NCI-H526 treated with DMSO at 0.1 percent for 48 hours (cell line): Measurements from ENCODE around the gene DLG2.
"Not testable (repeated sequence)": the region's sequence is repeated elsewhere in the genome, so short reads cannot be mapped to it uniquely, and the experiment has no call there.

ENCODE experiments used
- DNase-seq: peaks from one replicate; lab custom pipeline; 2025; lab: John Stamatoyannopoulos, UW

Gene DLG2

DNA sequence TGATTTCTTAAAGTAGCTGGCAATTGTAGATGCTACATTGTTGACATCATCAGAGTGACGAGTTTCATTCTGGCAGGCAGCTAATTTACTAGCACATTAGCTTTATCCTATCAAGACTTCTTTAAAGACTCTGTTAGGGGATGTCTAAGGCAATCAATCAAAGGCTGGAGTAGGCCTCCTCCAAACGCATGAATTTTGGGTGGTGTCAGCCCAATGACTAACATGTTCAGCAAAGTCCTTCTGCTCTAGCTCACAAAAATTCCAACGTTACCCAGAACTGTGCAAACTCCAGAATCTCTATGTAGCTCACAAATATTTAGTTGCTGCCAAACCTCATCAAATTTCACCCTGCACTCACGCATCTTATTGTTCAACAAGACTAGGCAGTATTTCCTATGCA, 395.6 kb downstream of the DLG2 start:
- no peak for DNase-seq

DNA sequence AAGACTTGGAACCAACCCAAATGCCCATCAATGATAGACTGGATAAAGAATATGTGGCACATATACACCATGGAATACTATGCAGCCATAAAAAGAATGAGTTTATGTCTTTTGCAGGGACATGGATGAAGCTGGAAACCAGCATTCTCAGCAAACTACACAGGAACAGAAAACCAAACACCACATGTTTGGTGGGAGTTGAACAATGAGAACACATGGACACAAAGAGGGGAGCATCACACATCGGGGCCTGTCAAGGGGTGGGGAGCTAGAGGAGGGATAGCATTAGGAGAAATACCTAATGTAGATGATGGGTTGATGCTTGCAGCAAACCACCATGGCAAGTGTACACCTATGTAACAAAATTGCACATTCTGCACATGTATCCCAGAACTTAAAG, 397.4 kb downstream of the DLG2 start:
- DNase-seq: not testable (repeated sequence)

DNA sequence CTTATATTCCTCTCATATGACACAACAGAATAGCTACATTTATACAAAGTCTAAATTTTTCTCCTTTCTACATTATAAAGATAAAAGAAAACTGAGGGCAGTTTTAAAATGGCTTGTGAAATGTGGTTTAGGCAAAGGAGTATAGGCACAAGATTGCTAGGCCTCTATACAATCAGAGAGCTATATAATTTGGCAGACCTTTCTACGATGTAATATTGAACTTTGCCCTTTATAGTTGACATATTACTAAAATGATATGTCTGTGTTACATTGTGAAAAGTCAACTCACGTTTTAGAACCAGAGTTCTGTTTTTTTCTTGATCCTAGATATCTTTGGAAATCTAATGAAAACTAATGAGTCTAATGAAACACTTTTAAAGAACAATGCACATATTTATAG, 430.2 kb downstream of the DLG2 start:
- DNase-seq: no peak

DNA sequence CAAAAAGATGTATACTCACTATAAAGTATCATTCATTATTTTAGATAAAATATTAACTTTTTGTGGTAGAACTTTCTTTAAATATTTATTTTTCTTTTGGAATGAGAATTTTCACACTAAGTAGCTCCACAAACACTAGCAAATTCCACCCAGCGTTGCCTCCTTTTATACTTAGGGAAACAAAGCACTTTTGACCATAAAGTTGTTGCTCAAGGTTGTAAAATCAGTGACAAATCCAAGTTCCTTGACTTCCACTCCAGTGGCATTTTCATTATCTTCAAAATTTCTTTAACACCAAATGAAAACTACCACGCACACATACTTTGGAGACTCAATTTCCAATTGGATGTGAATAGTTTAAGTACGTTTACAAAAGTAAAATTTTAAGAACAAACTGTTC, 431.2 kb downstream of the DLG2 start:
- DNase-seq: no peak

DNA sequence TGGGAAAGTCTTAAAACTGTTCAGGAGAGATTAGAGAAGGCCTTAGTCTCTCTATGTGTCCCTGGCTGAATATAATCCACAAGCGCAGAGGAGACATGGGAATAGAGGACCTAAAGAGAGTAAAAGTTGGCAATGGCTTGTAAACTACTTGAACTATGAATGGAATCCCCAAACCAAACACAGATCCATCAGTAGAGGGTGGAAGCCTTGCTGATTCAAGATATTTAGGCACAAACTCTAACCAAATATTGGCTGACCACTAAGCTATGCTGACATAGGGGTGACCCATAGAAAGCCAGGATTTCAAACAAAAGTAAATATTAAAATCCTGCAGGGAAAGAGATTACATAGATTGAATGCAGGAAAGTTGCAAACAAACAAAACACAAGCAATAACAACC, 439.2 kb downstream of the DLG2 start:
- no peak for DNase-seq

DNA sequence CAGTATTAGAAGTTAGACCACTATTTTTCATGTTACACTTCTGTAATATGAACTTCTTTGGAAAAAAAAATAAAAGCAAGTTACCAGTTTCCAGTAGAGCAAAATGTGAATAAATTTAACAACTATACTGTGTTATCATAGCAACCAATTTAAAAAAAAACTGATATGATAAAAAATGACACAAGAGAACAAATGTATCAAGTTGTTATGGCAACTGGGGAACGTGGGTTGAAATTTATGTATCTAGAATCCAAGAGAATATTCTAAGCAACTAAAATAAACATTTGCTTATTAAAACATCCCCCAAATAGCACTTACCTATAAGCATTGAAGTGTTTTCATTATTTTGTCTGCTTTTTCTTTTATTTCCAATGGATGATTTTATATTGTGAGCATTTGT, 442.4 kb downstream of the DLG2 start:
- no peak for DNase-seq

DNA sequence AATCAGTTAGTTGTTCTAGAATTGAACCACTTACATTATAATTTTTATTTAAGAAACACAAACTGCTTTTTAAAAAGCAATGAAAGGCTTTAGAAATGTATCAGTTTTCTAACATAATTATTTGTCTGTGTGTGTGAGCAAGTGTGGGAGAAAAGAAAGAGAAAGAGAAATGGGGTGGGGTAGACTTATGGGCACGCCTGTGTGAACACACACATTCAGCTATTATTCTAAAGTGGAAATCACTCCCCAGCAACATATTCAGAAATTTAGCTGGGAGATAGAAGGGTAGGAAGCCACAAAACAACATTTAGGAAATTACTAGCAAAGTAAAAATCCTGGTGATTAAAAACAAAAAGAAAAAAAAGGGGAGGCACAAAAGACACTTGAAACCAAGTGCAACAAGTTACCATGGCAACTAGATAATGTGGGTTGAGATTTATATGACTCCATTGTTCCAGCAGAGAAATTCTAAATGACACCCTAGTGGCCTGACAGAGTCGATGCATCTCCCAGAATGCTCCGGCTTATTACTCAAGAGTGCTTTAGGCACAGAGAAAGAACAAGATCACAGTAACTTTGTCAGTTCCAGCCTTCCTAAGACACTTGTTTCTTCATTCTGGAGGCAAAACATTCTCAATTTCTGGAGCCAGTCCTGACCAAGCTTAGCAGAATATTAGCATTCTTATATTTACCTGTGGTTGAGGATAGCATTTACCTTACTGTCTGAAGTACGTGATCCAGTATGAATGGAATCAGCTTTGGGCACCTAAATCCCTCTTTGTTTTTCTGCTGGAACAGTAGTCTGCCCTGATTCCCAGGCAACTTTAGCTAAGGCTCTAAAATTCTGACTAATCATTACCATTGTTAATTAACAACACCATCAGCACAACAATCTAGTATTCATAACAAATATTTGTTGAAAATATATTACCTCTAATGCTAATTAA, 444.4 kb downstream of the DLG2 start:
- DNase-seq: no peak

DNA sequence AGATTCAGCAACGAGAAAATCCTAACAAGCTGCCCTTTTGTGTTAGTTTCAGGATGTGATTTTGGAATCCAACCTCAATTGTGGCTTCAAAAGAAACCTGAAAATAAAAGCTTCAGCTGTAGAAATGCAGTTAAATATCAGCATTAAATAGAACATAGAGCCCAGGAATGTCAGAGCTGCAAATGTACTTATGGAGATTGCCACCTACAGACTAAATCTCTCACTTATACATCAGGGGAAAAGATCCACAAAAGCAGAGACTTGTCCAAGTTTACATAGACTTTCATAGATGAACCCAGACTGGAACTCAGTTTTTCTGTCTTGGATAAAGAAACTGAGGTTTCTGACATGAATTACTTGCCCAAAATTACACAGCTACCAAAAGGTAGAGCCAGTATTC, 446.6 kb downstream of the DLG2 start:
- DNase-seq: no peak

DNA sequence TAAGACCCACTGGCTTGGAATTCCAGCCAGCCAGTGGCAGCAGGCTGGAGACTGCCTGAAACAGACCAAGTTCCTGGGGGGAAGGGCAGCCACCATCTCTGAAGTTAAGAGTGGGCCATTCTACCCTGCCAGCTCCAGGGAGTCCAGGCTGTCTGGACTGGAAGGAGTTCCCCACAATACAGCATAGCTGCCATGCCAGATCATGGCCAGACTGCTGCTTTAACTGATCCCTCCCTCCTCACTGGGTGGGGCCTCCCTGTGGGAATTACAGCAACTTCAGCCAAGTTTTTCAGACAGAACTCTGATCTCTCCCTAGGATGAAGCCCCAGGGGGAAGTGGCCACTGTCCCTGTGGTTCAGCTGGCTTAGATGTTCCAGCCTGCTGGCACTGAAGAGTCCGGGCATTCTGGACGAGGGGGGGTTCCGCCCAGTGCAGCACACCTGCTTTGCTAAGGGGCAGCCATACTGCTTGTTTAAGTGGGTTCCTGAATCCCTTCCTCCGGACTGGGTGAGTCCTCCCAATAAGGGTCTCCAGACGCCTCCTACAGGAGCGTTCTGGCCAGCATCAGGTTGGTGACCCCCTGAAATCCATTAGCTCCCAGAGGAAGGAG, 455.4 kb downstream of the DLG2 start:
- no peak for DNase-seq

DNA sequence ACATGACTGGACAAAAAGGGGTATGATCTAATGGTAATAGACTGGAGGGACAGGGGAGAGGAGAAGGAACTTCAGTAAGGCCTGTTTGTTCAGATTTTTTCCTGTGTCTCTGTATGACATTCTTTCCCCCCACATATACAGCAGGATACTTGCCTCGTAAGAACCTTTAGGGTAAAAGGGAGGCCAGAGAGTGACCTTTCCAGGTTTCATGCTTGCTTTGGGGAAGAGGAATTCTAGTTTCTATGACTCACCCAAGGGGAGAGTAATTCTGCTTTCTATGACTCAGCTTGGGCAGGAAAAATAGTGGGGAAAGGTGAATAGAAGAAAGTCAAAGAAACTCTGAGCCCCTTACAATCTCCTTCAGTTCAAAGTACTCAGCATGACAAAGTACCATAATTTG, 457.0 kb downstream of the DLG2 start:
- no peak for DNase-seq

DNA sequence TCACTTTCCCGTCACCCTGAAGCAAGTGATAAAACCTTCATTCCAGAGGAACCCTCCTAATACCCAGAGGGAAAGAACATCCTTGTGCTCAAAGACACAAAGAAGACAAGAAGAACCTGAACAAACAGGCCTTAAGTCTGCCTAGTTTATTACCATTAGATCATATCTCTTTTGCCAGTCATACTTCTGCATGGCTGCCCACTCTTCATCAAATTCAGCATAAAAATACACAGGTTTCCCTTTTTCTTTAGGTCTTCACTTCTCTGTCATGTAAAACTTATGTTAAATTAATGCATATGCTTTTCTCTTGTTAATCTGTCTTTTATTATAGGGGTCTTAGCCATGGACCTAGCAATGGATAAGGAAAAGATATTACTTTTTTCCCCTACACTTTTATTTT, 459.7 kb downstream of the DLG2 start:
- no peak for DNase-seq

DNA sequence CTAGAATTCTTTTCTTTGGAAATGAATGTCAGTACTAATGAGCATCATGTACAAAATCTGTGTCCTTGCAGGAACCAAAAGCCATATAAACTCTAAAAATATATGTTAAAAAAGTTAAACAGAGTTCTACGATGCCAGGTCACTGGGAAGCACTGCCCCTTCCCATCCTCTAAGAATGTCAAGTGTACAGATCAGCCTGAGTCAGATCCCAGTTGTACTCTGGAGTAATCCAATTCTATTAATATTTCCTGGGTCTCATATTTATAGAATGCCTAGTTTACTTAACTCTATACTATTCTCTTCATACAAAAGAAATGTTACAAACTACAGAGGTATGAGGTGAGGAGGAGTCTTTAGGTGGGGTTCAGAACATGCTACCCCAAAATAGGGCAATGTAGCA, 460.1 kb downstream of the DLG2 start:
- no peak for DNase-seq

DNA sequence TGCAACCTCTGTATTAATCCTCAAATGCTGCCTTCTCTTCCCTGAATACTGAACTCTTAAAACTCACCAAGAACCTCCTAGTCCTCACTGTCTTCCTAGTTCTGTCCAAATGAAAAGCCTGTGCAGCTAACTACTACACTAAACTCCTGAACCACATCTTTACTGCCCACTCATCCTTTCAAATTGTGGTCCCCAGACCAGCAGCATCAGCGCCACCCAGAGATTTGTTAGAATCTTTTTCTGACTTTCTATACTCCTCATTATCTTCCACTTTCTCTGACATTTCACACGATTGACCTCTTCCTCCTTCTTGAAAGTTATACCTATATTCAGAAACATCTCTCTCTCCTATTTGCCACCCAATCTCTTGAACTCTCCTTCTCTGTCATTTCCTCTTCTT, 461.3 kb downstream of the DLG2 start:
- no peak for DNase-seq

DNA sequence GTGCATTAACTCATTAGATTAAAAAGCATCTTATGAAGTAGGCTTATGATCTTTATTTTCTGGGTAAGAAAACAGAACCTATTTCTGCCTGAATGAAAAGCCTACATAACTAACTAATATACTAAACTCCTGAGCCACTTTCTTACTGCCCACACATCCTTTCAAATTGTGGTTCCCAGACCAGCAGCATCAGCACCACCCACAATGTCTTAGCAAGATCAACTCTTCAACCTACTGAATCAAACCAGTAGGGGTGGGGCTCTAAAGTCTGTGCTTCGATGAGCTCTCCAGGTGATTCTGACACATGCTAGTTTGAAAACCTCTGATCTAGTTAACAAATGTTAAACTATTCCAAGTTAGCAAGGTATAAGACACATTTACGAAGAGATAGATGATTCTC, 462.4 kb downstream of the DLG2 start:
- DNase-seq: no peak

DNA sequence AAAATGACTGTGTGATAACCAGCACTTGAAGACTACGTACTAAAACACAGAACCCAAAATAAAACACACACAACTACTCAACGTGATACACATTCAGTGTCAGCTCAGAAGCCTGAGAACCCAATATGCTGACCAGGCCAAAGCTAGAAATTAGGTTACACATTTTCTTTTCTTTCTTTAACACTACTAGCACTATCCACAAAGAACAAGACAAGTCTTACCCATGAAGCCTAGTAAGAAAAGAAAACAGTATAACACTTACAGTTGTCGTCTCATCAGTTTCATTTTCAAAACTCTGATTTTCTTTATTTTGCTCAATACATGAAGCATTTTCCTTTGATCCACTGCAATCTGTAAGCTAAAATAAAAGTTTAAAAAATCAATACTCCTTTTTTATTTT, 472.9 kb downstream of the DLG2 start:
- DNase-seq: no peak

DNA sequence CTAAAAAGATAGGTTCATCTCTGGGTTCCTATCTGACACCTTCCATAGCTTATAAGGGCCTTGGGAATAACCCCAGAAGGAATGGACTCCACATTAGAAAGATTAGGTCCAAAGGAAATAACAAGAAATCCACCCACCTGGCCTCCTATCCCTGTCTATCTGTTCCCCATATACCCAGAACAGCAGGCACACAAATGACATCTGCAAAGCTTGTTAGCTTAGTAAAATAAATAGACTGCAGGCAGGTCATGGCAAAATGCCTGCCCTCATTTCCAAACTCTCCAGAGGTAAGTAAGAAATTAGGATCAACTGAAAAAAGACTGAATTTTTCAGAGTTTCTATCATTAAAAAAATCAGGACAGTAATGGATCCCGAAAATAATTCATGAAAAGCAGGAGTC, 489.5 kb downstream of the DLG2 start:
- peak; percentile 49 for DNase-seq

DNA sequence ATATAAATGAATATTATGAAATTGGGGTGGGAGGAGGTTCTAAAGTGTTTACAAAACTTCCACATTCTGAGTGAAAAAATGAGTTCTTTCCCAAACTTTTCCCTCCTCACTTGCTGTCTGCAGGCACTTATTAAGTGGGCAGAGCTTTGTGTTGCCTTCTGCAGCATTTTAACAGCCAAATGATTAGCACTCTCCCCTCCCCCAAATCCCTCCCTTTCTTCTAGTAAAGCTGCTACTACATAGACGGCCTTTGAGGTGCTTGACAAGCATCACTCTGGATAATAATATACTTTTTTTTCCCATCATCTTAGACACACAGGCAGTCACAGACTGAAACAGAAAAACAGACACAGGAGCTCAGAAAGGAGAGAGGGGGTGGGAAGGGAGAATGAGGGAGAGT, 493.5 kb downstream of the DLG2 start:
- no peak for DNase-seq

DNA sequence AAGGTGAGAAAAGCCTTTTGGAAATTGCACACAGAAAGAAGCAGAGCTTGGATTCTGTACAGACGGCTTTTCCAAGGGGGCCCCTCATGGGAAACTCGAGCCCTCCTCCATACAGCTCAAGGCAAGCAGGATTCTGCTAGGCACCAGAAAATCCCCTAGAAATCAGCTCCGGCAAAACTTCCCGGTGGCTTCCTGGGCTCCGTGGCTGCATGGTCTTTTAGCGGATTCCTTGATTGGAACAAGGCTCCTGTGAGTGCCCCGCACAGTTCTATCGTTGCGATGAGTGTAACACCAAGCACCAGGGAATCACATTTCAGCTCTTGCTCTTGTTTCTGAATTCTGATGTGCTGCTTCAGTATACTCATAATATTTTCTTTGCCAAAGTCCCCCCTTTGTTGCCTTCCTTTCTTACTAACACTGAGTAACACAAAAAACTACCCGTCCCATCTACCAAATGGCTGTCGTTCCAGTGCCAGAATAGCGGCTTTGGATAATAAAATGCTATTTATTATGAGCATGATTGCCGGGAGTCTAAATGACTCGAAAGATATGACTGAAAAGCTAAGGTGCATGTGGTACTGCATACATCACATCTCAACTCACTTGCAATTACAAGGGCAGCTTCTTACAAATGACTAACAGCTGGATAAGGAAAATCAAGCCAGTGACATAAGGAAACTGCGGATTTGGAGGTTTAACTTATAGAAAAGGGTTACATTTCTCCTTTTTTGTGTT, 494.1 kb downstream of the DLG2 start:
- no peak for DNase-seq

DNA sequence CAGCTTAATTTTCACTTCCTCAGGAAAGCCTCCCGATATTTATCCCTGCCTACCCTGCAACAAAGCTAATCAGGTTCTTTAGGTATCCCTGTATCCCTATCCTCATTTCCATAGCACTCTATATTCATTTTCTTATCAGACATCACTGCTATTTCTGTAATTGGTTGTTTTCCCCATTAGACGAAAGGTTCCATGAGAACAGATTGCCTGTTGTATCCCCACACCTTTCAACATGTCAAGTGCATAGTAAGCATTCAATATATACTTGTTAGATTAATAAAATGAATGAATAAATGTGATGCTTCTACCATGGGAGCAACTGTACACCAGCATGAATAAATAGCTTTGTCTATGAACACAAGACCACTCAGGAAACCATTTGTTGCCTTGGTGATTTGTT, 499.8 kb downstream of the DLG2 start:
- DNase-seq: no peak

DNA sequence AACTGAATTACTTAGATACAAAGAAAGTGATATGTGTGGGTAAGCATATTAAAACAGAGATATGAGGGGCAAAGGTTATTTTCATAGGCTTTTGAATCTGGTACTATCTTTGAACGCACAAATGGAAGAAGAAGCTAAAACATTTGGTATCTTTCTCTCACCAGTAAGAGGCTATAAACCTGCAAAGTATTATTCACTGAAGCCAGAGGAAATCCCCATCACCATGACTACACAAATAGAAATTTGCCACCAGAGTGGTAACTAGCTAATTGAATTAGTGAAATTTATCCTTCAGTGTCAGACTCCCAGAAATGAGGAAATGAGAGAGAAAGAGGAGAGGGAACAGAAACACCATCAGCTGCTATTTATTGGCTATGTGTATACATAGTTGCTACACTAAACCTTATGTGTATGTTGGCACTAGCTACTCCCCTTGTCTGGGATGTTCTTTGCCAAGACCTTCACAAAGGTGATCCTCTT, 503.4 kb downstream of the DLG2 start:
- DNase-seq: no peak

DNA sequence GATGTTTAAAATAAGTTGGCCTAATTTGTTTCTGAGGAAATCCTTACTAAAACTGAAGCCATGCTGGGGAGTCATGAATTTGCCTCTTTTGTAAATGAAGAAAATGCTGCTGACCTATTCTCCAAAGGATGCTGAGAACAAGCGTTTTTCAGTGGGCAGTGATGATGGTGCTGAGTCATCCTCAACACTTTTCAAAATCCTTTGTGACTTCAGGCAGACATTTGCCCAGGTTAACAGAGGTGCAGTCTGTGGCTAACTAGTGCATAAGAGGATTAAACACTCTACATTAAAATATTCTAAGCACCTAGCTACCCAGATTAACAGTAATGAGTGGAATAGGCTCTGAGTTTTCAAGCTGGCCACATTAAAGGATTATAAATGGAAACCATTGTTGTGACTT, 509.0 kb downstream of the DLG2 start:
- DNase-seq: no peak

DNA sequence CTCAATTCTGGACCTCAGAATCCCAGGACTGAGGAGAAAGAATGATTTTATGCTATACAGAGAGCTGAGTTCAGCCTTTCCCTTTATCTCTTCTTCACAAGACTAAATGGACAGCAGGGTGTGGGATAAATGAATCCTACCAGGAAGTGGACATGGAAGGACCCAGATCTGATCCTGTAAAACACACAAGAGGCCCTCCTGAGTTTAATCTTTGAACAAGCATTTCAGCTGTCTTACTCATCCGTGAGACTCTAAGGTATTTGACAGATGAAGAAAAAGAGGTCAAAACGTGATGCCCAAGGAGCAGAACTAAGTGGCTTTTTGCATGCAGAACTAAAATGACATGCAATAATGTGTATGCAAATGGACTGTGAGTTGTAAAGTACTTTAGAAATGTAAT, 511.3 kb downstream of the DLG2 start:
- no peak for DNase-seq

DNA sequence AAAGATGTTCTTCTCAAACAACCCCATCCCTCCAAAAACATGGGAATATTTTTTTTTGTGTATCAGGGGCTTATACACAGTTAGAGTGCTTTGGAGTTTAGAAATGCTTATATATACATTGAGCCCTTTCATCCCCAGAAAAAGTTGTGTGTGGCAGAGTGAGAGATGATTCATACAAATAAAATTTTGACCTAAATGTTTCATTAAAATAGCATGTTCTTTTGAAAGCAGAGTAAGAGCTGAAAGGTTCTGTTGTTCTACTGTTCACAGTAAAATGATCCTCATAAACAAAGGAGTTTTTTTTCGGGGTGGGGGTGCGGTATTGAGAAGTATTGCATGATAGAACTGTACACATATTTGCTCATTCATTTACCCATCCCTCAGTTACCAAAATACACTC, 512.4 kb downstream of the DLG2 start:
- DNase-seq: no peak
